Activated naive CD4-positive, alpha-beta T cell treated with anti-CD3 and anti-CD28 coated beads, Interleukin-2, amount 50 U/mL, for 16 hours (primary cell): ENCODE results near the gene MYH11.
"Not testable (repeated sequence)": the region's sequence is repeated elsewhere in the genome, so short reads cannot be mapped to it uniquely, and the experiment has no call there.

Source experiments
- DNase-seq: peaks from one replicate; pipeline ENCODE4 v3.0.0-alpha.2; 2020

MYH11 gene

DNA sequence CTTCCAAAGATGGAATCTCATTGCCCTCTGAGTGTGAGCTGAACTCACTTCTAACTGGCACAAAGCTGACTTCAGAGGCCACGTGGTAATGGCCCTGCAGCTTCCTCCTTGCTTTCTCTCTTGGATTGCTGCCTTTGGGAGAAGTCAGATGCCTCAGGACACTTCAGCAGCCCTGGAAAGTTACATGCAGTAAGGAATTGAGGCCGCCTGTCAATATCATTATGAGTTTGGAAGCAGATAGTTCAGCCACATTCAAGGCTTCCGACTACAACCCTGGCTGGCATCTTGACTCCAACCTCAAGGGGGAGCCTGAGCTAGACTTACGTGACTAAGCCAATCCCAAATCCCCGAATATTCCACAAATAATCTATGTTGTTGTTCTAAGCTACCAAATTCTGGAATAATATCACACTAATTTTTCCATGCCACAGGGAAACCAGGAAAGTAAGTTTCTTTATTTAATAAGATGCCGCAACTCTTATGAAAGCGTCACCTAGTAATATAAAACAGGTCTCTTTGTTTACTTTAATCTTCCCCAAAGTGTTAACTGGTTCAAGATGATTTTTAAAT, 18.0 kb upstream of the MYH11 start:
- DNase-seq, result no peak

DNA sequence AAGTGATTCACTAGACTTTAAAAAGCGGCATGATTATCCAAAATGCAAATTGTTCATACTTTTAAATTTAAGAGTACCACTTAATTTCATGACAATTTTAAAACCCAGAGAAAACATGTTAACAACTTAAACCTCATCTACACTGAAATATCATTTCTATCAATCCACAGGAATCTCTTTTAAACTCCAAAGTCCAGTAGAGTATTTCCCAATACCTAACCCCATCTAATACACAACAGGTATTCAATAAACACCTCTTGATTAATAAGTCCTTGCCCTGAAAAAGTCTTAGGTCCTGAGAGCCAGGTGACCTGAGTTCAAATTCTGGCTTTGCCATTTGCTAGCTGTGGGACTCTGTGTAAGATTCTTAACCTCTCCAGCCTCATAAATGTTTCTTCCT, 16.9 kb upstream of the MYH11 start:
- DNase-seq, result no peak

DNA sequence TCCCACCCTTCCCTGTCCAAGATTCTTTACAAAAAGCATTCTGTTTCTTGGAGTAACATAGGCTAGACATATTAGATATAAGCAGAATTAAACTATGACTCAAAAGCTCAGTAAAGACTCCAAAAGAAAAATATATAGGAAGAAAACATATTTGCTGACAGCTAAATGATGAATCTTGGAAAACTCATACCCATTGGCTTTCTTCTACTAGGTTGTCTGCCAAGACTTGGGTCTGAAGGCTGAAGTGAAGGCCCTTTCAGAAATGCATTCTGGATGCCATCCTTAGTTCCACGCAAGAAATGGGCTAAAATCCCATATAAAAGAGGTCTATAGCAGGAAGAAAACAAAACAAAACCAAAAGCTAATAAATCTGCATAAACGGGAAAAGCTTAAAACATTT, 16.5 kb upstream of the MYH11 start:
- DNase-seq, result no peak

DNA sequence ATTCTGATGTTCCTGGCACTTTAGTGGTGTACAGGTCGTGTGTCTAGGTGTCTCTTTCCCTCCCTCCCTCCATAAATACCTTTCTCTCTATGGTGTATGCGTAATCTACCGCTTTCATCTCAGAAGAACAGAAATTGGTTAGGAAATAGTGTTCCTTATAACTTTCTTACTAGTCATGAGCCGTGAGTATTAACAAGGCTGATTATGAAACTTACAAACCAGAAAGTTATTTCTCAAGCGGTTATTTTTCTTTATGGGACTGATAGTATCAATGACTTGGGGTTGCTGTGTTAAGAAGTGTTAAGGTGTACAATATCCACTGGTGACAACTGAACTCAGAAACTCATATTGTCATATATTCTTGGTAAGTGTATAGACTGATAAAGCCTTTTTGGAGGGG, 13.2 kb upstream of the MYH11 start:
- no peak for DNase-seq

DNA sequence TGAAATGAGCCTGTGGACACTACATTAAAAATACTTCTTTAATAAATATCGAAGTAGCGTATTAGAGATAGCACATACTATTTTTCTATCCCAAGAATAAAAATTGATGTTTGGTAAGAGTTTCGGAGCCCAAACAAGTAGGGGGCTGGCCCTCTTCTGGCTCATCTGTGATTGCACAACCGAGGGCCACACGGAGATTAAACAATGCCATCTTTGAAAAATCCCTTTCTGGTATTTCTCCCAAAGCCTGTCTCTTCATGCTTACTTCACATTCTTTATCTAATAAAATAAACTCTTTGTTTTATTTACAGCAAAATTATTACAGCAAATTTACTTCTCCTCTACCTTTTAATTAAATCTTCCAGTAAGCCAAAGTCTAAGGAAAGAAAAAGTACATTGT, 9.6 kb upstream of the MYH11 start:
- DNase-seq, result no peak

DNA sequence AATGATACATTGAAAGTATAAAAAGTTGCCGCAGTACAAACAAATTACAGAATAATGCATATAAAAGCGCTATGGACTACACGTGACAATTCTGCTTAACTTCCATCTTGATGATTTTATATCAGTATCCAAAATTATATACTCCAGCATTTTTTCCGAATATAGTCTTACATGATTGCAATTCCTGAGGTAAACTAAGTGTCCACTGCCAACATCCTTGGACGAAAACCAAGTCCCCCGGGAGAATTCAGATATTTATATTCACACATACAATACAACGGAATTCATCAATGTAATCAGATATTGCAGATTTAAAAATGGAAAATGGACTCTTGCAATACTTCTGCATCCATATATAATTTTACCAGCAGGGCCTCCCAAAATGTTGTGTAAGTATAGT, 8.9 kb upstream of the MYH11 start:
- no peak for DNase-seq

DNA sequence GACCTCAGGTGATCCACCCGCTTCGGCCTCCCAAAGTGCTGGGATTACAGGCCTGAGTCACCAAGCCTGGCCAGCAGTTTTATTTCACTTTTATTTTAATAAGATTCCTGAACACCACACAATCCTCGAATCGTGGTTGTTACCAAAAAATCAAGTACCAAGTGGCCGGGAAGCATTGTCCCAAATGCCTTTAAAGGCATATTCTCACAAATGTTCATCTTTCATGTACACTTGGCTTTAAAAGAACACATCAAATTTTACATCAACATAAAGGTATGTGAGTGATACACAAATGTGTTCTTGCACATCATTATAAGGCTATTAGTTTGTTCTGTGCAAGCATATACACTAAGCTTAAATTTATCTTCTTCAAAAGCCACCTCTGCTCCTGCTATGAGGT, 8.1 kb upstream of the MYH11 start:
- no peak for DNase-seq

DNA sequence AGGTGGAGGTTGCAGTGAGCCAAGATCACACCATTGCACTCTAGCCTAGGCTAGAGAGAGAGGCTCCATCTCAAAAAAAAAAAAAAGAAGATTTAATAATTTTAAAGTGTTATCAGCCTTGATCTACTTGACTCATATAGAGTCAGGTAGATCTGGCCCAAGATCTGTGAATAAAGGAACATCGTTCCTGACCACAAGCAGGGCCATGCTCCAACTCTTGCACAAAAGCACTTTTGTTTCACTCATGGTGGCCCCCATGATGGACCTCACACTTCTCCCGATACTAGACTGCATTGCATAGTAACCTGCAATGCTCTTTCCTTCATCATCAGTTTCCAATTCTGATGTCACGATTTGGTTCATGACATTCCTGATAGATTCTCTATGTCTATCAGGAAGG, 5.2 kb upstream of the MYH11 start:
- DNase-seq, result no peak

DNA sequence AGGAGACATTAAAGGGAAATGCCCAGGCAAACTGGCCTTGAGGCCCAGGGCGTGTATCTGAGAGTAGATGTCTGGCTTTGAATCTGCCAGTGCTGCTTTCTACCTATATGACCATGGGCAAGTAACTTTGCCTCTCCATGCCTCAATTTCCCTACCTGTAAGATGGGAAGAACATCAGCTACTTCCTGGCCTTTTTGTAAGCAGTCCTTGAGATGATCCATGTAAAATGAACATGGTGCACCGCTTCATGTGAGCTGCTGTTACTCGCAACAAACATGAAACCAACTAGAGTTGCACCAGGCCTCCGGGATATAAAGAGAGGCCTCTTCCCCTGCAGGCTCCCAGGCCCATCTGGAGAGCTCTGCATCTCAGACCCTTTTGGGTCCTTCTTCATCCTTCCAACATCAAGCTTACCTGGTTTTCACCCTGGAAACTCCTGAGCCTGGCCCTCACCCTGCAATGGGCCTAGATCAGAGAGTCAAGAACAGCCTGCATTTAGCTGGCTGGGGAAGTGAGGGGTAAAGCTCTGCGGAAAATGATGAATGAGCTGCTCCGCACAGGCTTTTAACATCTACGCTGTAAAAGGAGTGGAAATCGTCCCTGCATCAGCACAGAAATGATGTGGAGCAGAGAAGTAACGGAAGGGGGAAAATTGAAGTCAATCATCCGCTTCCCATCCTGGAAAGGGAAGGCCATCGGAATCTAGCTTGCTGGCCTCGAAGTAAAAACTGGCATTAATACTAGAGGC, 2.3 kb upstream of the MYH11 start:
- no peak for DNase-seq

DNA sequence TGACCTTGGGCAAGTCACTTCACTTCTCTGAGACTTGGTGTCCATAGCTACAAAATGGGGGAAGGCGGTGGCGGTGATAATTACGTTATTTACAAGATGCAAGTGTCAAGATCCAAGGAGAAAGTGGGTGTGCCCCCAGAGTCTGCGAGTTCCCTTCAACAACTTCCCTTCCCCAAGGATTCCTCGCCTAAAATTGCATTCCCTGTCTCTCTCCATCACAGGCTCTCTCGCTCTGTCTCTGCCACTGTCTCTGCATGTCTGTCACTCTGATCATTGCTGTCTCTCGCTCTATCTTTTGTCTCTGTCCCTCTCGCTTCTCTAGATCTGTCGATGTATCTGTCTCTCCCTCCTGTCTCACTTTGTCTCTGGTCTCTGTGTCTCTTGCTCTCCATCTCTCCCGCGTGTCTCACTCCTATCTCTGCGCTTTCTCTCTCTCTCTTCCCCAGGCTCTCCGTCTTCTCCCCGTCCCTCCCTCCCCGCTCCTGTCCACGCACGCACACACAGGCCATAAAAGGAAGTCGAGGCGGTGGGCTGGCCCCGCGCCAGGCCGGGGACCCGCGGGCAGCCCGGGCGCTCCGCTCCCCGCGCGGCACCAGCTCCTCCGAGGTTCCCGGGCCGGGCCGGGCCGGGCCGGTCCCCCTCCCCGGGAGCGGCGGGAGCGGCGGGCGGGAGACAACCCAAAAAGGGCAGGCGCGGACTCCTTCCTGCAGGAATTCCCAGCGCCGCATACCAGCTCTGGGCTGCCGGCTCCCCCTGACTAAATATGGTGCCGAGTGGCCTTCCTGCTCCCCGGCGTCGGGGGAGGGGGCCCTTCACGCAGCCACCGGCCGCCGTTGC, 1.1 kb upstream of the MYH11 start:
- DNase-seq, result no peak

DNA sequence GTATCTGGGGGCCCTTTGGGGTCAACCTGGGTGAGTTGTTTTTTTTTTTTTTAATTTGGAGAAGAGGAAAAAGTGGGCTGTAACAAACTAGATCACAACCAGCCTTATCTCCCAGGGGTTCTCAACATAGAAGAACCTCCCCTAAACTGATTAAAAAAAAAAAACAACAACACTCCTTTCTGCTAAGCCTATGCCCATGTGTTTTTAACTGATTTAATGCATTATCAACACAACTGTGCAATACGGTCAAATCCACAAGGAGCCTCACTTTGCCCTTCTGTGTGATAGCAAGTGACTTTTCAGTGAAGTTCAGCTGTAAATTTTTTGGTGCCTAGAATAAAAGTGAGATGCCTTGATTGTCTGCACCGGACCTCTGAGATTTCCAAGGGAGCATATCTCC, 646 bp downstream of the MYH11 start:
- DNase-seq, result no peak

DNA sequence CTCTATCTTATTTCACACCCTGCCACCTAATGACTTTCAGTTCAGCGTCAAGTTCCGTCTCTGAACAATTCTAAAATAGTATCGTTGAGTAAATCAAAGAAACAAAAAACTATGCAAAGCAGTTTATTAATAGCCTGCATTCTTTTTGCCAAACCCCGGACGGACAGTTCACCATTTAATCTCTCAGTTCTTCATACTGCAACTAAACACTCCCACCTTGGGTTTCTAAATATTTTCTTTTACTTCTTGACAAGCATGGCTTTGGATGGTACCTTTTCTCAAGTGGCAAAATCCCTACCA, 1.2 kb downstream of the MYH11 start:
- no peak for DNase-seq

DNA sequence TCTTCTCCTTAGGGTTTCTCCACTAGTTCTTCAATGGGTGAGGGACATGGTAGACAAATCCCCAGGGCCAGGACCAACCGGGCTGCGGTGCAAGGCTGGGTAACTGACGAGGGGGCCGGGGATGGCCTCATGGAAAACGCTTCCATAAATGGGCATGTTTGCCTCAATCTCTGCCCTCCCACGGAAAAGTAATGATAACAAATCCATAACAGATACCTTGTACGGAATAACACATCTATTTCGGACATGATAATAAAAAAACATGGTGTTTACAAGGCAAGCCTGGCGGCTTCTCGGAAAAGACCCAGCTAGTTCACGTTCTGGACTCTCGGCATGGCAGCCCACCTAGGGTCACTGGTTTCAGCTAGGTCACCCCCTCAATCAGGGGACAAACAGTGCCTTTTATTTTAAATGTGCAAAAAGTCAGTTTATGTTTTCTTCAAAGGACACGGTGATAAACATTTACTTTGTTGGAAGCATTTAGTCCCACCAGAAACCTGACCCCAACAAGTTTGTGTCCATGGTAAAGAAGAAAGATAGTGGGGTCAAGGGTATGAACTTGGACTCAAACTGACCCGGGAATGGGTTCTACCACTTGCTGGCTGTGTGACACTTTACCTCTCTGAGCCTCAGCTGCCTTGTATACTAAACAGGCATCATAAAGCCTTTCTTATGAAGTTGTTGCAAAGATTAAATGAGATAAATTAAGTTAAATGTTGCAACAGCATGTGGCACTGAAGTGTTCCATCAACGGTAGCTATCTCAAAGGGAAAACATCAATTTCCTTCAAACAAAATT, 1.7 kb downstream of the MYH11 start:
- DNase-seq, result no peak

DNA sequence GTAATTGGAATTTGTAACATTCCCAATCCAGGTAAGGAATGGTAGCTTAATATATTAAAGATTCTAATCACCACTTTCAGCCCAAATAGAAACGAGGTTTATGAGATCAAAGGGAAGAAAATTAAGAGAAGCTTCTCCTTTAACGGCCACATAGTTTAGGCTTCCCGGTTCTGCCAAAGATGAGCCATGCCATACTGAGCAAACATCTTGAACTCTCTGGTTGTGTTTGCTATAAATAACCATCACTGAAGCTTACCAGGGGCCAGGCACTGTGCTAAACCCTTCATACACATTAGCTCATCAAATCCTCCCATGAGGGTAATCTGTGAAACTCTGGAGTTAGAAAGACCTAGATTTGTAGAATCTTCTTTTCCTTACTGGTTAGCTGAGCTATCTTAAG, 2.8 kb downstream of the MYH11 start:
- no peak for DNase-seq

DNA sequence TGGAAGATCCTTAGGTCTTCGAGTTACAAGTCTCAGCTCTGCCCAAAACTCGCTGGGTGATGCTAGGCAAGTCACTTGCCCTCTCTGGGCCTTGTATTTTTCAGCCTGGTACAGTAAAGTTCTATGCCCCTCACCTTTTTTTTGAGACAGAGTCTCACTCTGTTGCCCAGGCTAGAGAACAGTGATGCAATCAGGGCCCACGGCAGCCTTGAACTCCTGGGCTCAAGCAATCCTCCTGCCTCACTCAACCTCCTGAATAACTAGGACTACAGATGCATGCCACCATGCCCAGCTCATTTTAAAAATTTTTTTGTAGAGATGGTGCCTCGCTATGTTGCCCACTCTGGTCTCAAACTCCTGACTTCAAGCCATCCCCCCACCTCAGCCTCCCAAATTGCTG, 3.8 kb downstream of the MYH11 start:
- DNase-seq, result no peak

DNA sequence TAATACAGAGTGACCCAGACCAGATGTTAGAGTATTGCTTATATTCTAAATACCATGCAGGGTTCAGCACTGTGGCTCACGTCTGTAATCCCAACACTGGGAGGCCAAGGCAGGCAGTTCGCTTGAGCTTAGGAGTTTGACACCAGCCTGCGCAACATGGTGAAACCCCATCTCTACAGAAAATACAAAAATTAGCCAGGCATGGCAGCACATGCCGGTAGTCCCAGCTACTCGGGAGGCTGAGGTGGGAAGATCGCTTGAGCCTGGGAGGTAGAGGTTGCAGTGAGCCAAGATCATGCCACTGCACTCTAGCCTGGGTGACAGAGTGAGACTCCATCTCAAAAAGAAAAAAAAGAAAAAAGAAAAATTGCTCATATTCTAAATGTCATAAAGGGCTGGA, 6.3 kb downstream of the MYH11 start:
- DNase-seq, result not testable (repeated sequence)

DNA sequence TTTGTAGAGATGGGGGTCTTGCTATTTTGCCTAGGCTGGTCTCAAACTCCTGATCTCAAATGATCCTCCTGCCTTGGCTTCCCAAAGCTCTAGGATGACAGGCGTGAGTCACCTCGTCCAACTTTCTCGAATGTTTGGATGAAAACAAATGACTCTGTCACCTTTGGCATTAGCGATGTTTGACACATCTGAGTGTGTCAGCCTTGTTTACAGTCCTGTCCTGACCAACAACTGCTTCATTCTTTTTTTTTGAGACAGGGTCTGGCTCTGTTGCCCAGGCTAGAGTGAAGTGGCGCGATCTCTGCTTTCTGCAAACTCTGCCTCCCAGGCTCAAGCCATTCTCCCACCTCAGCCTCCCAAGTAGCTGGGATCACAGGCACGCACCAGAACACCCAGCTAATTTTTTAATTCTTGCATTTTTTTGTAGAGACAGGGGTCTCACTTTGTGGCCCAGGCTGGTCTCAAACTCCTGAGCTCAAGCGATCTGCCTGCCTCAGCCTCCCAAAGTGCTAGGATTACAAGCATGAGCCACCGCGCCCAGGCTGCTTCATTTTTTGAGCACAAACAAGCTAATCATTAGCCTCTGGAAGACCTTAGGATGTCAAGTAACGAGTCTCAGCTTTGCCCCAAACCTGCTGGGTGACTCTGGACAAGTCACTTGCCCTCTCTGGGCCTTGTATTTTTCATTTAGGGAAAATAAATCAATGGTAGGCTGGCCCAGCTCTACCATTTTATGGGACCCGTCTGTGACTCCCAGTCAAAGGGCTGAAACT, 7.4 kb downstream of the MYH11 start:
- no peak for DNase-seq

DNA sequence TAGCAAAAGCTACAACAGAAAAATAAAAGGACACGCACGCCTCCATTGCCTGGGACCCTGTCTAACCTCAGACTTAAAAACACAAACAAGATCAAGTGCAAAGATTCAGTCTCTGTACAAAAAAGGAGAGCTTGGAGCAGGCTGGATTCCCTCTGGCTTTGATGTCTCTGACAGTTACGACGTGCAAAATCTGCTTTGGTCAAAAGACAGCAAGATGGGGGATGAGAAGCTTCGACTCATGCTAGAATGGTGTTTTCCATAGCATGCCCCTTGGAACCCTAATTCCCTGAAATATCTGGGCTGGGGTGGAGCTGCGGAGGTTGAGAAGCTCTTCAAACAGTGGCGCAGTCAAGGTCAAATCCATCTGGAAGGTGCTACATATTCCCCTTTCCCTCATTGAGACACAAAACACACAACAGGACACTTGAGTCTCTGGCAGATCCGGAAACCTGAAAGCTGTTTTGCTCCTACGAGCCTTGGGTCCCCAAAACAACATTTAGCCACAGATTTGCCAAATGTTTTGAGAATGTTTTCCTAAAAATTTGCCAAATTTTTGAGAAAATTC, 9.1 kb downstream of the MYH11 start:
- no peak for DNase-seq

DNA sequence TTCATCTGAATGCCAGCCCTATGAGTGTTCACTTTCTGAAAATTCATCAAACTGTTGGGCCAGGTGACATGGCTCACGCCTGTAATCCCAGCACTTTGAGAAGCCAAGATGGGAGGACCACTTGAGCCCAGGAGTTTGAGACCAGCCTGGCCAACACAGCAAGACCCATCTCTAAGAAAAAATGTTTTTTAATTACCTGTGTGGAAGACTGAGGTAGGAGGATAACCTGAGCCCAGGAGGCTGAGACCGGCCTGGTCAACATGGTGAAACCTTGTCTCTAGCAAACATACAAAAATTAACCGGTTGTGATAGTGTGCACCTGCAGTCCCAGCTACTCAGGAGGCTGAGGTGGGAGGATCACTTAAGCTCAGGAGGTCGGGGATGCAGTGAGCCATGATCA, 10.3 kb downstream of the MYH11 start:
- DNase-seq, result no peak

DNA sequence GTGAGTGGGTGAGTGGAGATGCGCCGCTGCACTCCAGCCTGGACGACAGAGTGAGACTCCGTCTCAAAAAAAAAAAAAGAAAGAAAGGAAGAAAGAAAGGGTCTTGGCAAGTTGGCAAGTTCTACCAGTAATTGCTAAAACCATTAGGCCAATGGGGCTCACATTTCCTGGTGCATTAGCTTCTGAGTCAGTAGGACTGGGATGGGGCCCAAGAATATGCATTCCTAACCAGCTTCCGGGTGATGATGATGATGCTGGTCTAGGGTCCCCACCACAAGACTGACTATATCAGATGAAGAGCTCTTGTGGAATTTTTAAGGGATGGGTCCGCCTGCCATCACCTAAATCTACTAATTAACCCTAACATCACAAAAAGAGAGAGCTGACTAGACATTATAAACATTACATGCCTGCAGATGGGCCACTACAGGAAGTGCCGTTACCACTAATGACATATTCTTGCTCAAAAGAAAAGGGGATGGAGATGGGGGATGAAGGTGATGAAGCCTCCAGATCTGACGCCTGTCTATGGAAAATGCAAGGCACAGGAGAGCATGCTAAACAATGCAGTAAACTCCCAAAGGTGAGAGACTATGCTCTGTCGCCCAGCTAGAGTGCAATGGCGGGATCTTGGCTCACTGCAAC, 13.1 kb downstream of the MYH11 start:
- DNase-seq, result no peak

DNA sequence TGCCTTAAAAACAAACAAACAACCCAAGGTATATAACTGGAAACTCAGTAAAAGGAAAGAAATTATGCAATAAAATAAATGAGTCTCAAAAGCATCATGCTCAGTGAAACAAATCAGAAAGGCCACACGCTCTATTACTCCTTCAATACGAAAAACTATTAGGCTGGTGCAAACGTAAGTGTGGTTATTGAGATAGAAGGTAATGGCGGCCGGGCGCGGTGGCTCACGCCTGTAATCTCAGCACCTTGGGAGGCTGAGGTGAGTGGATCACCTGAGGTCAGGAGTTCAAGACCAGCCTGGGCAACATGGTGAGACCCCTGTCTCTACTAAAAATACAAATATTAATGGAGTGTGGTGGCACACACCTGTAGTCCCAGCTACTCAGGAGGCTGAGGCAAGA, 17.6 kb downstream of the MYH11 start:
- DNase-seq, result not testable (repeated sequence)

DNA sequence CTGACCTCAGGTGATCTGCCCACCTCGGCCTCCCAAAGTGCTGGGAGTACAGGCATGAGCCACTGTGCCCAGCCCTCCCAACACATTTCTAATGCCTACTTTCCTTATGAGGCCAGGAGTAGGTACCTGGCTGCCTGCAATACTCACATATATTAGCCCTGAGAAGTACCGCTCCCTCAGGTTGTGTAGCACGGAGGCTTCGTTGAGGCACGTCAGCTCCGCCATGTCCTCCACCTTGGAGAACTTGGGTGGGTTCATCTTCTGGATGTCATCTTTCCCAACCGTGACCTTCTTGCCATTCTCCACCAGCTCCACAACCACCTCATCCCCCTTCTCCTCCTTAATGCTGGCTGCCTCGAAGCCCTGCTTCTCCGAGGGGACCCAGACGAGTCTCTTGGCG, 19.1 kb downstream of the MYH11 start:
- DNase-seq, result no peak
